GM18520 (cell line): ENCODE results near the gene ZNF142.
"Not testable (repeated sequence)": the region's sequence is repeated elsewhere in the genome, so short reads cannot be mapped to it uniquely, and the experiment has no call there.

ENCODE experiments used
- ATAC-seq: cut with Tn5 transposase; IDR thresholded peaks from one replicate; pipeline ENCODE4 v1.9.1; 2021; ENCODE audit not compliant: unreplicated experiment

Gene ZNF142, protein sequence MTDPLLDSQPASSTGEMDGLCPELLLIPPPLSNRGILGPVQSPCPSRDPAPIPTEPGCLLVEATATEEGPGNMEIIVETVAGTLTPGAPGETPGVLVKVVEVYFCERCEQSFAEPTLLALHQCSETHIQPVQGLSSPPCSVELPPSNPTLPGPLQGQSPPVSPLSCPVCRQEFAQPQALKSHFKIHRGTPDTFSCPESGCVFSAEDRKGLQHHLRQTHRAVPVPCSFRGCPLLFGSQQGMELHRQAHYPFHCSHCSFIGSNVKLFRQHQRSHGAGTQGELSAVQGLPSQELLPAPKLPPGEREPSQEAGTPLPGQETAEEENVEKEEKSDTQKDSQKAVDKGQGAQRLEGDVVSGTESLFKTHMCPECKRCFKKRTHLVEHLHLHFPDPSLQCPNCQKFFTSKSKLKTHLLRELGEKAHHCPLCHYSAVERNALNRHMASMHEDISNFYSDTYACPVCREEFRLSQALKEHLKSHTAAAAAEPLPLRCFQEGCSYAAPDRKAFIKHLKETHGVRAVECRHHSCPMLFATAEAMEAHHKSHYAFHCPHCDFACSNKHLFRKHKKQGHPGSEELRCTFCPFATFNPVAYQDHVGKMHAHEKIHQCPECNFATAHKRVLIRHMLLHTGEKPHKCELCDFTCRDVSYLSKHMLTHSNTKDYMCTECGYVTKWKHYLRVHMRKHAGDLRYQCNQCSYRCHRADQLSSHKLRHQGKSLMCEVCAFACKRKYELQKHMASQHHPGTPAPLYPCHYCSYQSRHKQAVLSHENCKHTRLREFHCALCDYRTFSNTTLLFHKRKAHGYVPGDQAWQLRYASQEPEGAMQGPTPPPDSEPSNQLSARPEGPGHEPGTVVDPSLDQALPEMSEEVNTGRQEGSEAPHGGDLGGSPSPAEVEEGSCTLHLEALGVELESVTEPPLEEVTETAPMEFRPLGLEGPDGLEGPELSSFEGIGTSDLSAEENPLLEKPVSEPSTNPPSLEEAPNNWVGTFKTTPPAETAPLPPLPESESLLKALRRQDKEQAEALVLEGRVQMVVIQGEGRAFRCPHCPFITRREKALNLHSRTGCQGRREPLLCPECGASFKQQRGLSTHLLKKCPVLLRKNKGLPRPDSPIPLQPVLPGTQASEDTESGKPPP (N-terminal part only)

DNA sequence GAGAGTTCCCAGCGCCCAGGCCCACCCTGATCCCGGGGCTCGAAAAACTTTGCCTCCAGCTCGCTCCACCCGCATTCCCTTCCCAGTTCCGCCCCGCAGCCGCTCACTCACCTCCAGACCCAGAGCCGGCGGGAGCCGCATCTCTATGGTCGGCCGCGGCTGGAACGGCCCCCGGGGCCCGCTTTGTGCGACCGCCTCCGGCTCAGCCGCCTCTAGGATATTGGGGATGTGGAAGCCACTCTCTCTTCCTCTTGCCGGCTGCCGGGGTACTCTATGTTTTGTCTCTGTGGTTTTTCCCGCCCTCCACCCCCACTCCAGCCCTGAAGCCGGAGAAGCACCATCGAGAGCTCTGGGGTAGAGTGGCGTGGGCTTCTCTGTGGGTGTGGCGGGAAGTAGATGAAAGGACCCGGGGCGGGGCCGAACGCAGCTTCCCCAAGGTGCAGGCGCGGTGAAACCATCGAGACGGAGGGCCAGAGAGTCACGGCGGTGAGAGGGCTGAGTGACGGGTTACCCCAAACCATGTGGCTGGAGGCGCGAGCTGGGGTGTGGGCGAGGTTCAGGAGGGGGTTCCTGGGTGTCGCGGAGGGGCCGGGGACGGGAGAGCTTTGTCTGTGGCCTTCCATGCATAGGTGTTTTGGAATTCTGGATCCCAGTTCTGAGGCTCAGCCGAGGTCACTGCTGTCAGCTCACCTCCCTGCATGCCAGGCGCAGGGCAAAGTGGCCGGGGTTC is at the start of gene ZNF142, which contains the start of gene BCS1L:
Gene ZNF142 (minus strand): TSS at position 366 of the 730 bp plus-strand sequence. CDS start 3,194 bp downstream, outside the sequence.
Gene BCS1L (plus strand): TSS at position 426 of the 730 bp plus-strand sequence. CDS start 1,305 bp downstream, outside the sequence.
- ATAC-seq: peak; percentile 66

DNA sequence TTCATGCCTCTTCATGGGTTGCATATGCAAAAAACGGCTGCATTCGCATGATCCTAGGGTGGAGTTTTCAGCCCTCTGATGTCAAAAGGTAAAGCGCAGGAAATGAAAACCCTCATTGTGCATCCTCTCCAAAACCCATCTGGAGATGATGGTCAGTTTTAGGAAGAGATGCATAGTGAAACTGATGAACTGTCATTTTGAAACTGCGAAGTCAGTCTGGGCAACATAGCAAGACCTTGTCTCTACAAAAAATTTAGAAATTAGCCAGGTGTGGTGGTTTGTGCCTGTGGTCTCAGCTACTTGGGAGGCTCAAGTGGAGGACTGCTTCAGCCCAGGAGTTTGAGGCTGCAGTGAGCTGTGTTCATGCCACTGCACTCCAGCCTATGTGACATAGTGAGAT is 48.7 kb upstream of the ZNF142 start:
- no peak for ATAC-seq

DNA sequence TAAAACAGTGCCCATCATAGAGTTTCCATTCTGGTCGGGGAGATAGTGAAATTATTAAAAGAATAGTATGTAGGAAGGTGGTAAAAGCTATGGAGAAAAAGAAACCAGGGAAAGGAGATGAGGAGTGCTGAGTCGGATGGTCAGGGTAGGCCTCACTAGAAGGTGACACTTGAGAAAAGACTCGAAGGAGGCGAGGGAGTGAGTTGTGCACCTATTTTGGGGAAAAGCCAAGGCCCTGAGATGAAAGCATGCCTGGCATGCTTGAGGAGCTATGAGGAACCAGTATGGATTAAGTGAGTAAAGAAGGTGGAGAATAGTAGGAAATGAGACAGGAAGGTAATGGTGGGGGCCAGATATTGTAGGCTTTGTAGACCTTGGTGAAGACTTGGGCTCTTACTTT is 43.9 kb upstream of the ZNF142 start:
- no peak for ATAC-seq

DNA sequence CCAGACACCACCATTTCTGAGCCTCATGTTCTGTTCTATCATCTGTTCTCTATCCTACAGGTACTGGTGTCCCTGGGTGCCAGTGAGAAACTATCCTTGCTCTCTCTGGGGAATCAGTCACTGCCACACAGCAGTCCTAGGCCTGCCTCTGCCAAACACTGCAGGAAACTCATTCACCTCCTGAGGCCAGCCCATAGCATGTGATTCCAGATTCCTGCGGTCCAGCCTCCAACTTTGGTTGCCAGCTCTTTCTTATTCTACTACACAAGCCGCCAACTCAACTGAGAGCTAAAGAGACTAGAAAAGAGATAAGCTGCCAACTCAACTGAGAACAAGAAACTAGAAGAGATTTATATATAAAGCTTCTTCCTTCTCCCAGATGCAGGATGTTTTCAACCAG is 42.4 kb upstream of the ZNF142 start:
- no peak for ATAC-seq

DNA sequence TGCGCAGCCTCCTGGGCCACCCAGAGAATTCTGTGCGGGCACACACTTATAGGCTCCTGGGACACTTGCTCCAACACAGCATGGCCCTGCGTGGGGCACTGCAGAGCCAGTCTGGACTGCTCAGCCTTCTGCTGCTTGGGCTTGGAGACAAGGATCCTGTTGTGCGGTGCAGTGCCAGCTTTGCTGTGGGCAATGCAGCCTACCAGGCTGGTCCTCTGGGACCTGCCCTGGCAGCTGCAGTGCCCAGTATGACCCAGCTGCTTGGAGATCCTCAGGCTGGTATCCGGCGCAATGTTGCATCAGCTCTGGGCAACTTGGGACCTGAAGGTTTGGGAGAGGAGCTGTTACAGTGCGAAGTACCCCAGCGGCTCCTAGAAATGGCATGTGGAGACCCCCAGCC is 39.5 kb upstream of the ZNF142 start:
- ATAC-seq: no peak

DNA sequence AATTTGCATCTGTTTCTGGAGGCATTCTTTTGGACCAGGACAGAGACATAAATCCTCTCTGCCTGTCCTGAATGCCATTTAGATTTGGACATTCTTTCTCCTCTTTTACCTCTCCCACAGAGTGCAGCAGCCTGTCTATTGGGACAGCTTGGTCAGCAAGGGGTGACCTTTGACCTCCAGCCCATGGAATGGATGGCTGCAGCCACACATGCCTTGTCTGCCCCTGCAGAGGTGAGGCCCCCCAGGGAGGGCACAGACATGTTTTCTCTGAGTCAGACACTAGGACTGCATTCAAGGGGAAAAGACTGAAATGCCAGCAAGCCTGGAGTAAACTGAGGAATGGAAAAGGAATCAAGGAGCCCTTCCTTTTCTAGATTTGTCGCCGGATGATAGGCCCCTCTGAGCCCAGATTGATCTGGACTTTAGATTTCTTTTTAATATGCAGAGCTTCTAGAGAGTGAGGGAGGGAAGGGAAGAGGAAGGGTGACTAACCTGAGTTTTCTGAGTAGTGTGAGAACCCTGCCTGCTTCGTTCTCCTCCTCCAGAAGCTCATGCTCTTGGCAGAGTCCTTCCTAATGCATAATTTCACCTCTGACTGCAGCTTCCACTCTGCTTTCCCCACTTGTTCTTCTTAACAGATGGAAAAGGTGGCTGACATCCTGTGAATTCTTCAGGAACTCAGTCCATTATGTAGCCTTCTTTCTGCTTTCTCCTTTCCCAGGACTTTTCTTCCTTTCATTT is 35.2 kb upstream of the ZNF142 start:
- ATAC-seq: no peak

DNA sequence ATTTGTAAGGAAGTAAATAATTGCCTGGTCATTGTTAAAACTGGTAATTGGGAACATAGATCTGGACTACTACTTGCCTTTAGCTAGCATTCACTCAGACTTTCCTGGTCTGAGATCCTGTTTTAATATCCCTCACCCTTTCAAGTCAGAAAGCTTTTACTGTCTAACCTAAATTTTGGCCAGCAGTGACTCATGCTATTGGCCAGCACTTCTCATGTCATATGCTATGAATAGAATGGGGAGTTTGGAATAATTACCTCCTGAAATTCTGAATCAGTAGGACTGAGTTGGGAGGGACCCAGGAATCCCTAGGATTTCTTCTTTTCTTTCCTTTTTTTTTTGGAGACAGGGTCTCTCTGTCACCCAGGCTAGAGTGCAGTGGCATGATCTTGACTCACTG is 31.8 kb upstream of the ZNF142 start:
- no peak for ATAC-seq

DNA sequence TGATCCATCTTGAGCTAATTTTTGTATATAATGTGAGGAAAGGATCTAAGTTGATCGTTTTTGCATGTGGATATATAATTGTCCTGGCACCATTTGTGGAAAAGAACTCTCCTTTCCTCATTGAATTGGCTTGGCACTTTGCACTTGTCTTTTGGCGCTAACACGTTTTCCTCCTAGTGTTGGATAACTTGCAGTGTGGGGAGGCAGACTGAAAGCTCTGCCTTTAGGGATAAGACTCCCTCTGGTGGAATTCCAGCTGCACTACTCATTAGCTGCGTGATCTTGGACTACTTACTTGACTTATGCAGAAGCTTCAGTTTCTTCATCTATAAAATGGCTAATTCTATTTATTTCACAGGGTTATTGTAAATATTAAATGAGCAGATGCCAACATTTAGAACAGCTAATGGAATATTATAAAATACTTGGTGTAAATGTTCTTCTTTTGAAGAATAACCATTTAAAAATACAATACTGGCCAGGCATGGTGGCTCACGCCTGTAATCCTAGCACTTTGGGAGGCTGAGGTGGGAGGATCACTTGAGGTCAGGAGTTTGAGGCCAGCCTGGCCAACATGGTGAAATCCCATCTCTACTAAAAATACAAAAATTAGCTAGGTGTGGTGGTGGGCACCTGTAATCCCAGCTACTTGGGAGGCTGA is 28.1 kb upstream of the ZNF142 start:
- ATAC-seq: not testable (repeated sequence)

DNA sequence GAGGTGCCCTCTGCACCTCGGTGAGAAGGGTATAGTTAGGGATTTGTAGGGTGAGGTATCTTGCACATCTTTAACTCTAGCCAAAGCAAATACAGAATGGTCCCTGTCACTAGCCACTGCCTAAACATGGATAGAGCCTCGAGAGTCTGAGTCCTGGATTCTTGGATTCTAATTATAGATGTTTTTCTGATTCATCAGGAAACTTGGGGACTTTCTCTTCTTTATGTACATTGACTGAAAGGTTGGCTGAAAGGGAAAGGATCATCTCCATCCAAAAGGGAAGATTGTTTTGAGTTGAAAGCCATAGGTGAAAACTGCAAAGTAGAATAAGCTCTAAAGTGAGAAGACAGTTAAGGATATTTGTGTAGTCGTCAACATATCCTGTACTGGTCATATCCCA is 20.6 kb upstream of the ZNF142 start:
- ATAC-seq: no peak

DNA sequence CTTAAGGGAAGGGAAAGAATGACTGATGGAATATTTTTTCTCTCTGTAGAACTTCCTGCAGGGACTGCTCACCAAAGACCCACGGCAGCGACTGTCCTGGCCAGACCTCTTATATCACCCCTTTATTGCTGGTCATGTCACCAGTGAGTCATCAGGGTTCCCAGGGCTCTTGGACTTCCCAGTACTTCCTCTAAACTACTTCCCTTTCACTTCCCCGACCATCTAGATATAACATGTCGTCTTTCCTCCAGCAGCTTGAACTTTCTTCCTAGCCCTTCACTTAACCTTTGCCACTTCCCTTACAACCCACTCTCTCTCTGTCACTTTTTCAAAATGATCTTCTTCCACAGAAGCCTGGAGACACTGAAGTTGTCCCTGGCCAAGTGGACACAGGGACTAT is 19.7 kb upstream of the ZNF142 start:
- ATAC-seq: no peak

DNA sequence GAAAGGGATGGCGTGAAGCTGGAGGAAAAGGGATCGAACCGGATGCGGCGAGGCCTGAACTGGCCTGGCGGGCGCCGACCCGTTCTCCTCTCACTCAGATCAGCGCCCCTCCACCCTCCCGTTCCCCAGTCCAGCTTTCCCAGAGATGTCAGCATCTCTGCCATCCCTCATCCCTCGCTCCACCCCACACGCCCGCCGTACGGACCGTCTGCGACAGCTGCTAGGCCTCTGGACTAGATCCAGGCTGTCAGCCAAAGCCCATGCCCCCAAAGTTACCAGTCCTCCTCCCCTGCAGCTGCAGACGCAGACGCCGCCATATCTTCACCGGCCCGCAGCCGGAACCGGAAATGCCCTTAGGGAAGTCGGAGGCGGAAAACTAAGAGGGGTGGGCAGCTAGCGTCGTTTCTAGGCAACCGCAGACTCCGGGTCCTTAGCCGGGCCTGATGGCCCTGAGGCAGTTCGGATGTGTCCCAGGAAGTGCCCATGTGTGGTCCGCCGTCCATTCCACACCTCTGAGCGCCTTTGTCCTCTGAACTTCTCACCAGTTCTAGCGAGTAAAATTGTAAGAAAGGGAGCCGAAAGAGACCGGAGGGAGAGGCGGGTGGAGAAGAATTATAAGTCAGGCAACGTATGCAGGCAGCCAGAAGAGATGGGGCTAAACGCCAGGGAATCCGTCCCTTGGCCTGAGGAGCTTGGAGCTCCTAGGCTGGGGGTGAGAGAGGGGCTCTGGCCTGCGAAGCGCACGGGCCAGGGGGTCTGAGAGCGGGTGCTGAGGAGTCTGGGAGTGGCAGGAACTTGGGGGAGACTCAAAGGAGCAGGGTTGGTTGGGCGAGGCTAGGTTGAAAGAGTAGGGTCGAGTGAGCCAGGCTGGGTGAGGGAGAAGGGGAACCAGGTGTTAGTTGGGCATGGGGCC is 12.5 kb upstream of the ZNF142 start, which contains the start of the genes RNF25 and STK36:
Gene RNF25 (minus strand): TSS at position 349 of the 913 bp plus-strand sequence. CDS start 32 bp downstream, at position 317.
Gene STK36 (plus strand): TSS at position 433 of the 913 bp plus-strand sequence. CDS start 744 bp downstream, outside the sequence.
- ATAC-seq: peak; percentile 95

DNA sequence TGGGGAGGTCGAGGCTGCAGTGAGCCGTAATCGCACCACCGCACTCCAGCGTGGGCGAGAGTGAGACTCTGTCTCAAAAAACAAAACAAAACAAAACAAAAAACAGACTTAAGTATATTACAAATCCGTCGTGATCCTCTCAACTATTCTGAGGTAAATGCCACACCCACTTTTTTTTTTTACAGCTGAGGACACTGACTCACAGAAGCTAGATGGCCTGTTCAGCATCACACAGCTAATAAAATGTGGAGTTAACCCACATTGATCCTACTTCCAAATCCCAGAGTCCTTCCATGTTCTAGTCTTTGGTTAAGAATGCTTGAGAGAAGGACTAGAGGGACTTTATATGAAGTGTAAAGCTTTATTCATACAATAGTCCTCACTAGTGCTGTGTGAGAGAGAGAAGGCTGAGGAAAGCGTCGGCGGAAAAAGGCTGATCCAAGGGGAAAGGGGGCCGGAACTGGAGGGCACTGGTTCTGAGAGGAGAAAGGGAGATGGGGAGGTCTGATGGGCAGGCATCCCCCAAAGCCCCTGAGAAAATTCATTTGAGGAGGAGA is 11.8 kb upstream of the ZNF142 start:
- ATAC-seq: no peak

DNA sequence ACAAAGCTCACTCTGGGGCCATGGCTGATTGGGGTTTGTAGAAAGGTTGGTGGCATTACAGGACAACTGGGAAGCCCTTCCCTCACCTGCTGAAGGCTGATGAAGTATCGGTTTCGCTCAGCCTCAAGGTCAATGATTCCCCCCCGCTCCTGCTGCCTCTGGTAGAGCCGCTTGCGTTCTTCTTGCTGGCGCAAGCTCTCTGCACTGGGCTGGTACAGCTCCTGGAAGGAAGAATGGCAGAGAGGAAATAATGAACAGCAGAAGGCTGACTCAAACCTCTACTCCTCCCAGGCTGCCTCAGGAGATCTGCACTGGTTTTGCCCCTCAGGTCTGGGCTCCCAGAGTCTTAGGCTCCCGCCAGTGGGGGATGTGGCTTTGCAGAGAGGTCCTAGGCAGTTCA is 5.2 kb upstream of the ZNF142 start:
- ATAC-seq: no peak

DNA sequence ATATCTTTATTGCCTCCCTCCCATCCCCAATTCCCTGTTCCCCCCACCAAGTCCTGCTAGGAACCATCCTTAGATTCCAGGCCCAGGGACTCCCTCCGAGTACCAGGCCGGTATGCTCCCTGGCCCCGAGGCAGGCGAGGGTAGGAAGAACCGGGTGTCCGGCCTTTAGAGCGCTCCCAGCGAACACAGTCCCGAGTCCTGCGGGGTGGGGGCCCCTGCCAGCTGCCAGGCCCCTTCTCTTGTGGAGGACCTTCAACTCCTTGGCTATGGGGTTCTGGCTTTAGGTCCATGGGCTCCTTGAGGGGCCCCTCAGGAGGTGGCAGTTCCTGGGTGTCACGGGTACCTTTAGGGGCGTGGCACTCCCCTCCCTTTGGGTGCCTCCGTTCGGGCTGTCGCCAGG is 4.5 kb upstream of the ZNF142 start:
- ATAC-seq: no peak

DNA sequence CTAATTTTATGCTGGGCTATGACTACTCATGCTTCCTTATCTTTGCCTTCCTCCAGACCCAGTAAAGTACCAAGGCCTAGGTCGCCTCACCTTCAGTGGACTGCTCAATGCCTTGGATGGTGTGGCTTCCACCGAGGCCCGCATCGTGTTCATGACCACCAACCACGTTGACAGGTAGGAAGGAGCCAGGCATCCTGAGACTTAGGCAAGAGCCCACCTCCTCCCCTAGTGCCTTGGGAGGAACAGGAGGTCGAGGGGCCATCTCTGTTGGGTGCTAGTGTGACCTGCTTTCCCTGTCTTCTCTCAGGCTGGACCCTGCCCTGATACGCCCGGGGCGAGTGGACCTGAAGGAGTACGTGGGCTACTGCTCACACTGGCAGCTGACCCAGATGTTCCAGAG is 3.4 kb upstream of the ZNF142 start:
- ATAC-seq: no peak

DNA sequence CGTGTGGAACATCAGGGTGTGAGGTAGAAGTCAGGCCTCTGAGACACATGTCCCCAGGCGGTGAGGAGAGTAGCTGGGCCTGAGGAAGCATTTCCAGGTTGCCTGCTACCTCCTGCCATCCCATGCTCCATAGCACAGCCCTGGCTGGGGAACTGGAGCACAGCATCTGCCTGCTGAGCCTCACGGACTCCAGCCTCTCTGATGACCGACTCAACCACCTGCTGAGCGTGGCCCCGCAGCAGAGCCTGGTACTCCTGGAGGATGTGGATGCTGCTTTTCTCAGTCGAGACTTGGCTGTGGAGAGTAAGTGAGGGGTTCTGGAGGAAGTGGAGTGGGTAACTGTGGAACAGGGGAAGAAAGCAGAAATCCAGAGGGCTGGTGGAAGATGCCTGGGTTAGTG is 3.0 kb upstream of the ZNF142 start:
- no peak for ATAC-seq

DNA sequence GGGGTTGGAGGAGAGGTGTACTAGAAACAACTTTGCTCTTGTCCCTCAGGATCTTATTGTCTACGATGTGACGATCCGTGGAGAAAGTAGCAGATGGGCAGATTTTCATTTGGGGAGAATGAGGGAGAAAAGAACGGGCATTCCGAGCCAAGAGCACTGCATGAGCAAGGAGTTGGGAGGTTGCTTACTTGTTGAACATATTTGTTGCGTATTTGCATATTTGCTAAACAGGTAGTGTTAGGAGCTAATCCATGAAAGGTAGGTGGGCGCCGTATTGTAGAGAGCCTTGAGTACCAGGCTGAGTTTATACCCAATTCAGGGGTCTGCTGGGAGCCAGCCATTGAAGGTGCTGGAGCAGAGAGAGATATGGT is 550 bp upstream of the ZNF142 start:
- ATAC-seq: no peak

DNA sequence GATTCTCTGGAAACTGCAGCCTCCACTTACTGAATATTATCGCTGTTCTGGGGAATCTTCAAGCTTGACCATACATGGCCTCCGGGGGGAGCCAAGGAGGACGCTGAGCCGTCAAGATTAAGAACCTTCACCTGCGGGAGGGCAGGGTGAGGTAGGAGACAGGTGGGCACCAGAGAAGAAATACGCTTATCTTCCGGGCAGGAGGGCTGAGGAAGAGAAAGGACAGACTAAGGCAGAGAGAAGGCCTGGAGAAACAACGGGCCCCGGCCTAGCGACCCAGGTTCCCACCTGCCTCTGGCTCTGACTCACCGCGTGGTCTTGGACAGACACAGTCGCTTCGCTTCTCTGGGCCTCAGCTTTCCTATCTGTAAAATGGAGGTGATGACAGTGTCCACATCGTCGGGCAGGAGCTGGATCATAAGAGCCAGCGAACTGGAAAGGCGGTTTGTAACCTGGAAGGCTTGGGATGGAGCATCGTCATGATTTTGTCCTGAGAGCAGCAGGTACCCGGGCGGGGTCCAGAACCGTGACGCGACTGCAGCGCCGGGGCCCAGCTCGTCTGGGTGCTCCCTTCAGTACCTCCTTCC is 659 bp downstream of the ZNF142 start:
- ATAC-seq: peak; percentile 40
